ENCODE data around the gene MKX. TPM values are rescaled to one million over a fixed set of nuclear protein-coding genes. Genes with fewer than 3 reads are reported as not detected.

Gene MKX
- total RNA-seq, 1 experiment from 2014 or later, result 27.5 TPM

- ChIA-PET CTCF (interaction anchor here (1.9 kb wide), 1 partner anchor 498 kb away, joined by 11 read pairs; no protein-coding TSS in a partner anchor), POLR2A (no interaction called here), RAD21 (ENCODE audit: low non-redundant PET in 1 of 2, low total read pairs in 2 of 2, uncharacterized antibody in 2 of 2, unreplicated experiment in 2 of 2) (no interaction called here)
- Histone ChIP-seq H3K27me3 (ENCODE audit: insufficient read depth, low read length) (no peaks in the 10 kb centered on the region), H4K20me1 (ENCODE audit: insufficient read depth) (no peaks in the 10 kb centered on the region), H3K9me2 (ENCODE audit: insufficient read depth) (no peaks in the 10 kb centered on the region), H3K4me1 (ENCODE audit: control insufficient read depth in 1 of 2, insufficient read depth in 2 of 2, low read length in 2 of 2) (peaks cover 13 to 17% of the 10 kb centered on the region in 2 experiments; a peak in 3 of 4 replicates), H2AFZ (ENCODE audit: low read depth, low read length, poor library complexity, severe bottlenecking) (no peak overlapping the region), H3K4me2 (ENCODE audit: low read length) (peak overlapping the region; percentile 81), H3K79me2 (ENCODE audit: insufficient read depth, low read length) (peaks cover 23% of the 10 kb centered on the region), H3K9ac (ENCODE audit: low read length) (peak overlapping the region; percentile 65), H3K36me3 (ENCODE audit: control insufficient read depth in 1 of 2, insufficient read depth in 2 of 2, low read length in 2 of 2) (peaks cover 0 to 3% of the 10 kb centered on the region in 2 experiments; a peak in 1 of 4 replicates), H3K4me3 (replicated peaks in 1 of 2; ENCODE audit: low read depth in 1 of 2, low read length in 2 of 2) (peak overlapping the region; percentile 46 to 57), H3K27ac (ENCODE audit: low read depth, low read length) (peak overlapping the region; percentile 97), H3K9me3 (ENCODE audit: control insufficient read depth in 1 of 2, insufficient read depth in 1 of 2, low read depth in 1 of 2, low read length in 2 of 2) (no peaks in the 10 kb centered on the region)
- intact Hi-C loops (cut with micrococcal nuclease), result loop anchor here (2.0 to 5.0 kb wide), 3 partner anchors 433 to 638 kb away; no protein-coding TSS in a partner anchor
- DNase-seq (ENCODE audit: low read depth, low spot score) (no peak), ATAC-seq (peak; percentile 35)
- BruUV-seq (replicated peaks), result TSS peak; percentile 17
- TF ChIP-seq JUND (IDR thresholded peaks at IDR 0.05), result no peak
- TF ChIP-seq ZBTB33 (IDR thresholded peaks at IDR 0.05; ENCODE audit: extremely low read depth, insufficient replicate concordance, low read length), result no peak
- TF ChIP-seq EZH2phosphoT487 (IDR thresholded peaks at IDR 0.05; ENCODE audit: borderline replicate concordance), result no peak
- no peak for TF ChIP-seq ZNF274 (IDR thresholded peaks at IDR 0.05; ENCODE audit: low read depth, low read length)
- TF ChIP-seq POLR2AphosphoS5 (IDR thresholded peaks at IDR 0.05; ENCODE audit: low read depth, low read length), result no peak
- no peak for TF ChIP-seq ELF1 (IDR thresholded peaks at IDR 0.05; ENCODE audit: borderline replicate concordance, low read depth)
- no peak for TF ChIP-seq SRF (IDR thresholded peaks at IDR 0.05; ENCODE audit: low read depth)
- no peak for TF ChIP-seq SIN3A (IDR thresholded peaks at IDR 0.05; ENCODE audit: low read depth)
- 0 out of 2 replicates have a peak, but pooled peaks have one; percentile 42 for TF ChIP-seq CBX3 (IDR thresholded peaks at IDR 0.05; ENCODE audit: low read depth)
- TF ChIP-seq CEBPB (IDR thresholded peaks at IDR 0.05; ENCODE audit: low read depth), result no peak
- no peak for TF ChIP-seq REST (IDR thresholded peaks at IDR 0.05; ENCODE audit: low read depth)
- TF ChIP-seq CTCF (IDR thresholded peaks at IDR 0.05 in 2 of 3, conservative IDR thresholded peaks at IDR 0.05 in 1 of 3; ENCODE audit: borderline replicate concordance in 1 of 3, insufficient read depth in 1 of 3, low read depth in 2 of 3, low read length in 2 of 3), result no peak
- peak; percentile 76 for TF ChIP-seq EGR1 (IDR thresholded peaks at IDR 0.05; ENCODE audit: low read depth)
- no peak for TF ChIP-seq POLR2A (IDR thresholded peaks at IDR 0.05; ENCODE audit: borderline replicate concordance, extremely low read depth, insufficient read depth, insufficient read length)
- no peak for TF ChIP-seq ATF3 (IDR thresholded peaks at IDR 0.05)
- peak; percentile 37; the same call in 1 of the 2 replicates for TF ChIP-seq SP1 (IDR thresholded peaks at IDR 0.05; ENCODE audit: low read depth)
- TF ChIP-seq ZFX (IDR thresholded peaks at IDR 0.05), result no peak
- TF ChIP-seq YY1 (IDR thresholded peaks at IDR 0.05; ENCODE audit: extremely low read depth, insufficient replicate concordance, low read depth, low read length), result no peak
These were observed 1.5 kb downstream of the MKX start for GRCh38 chr10:27743877-27744801.
